Measurements from ENCODE around the gene RIPK4.

DNA sequence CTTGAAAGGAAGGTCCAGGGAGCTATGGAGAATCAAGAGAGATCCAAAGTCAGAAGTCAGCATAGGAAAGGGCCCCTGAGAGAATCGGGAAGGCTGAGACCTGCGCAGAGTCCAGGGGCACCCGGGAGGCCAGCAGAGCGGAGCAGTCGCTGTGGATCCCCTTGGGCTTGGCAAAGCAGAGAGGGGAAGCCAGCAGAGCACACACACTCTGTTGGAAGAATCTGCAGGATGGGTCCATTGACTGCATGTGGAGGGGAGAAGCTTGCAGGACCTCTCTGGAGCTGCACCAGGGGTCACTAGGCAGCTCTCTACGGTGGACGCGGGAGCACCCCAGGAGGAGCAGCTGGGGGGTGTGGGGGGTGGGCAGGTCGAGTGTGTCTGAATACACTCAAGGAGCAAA, 6.4 kb downstream of the RIPK4 start:
- no peak for TF ChIP-seq POLR2A (IDR thresholded peaks at IDR 0.05)
- TF ChIP-seq, protein P1, sequence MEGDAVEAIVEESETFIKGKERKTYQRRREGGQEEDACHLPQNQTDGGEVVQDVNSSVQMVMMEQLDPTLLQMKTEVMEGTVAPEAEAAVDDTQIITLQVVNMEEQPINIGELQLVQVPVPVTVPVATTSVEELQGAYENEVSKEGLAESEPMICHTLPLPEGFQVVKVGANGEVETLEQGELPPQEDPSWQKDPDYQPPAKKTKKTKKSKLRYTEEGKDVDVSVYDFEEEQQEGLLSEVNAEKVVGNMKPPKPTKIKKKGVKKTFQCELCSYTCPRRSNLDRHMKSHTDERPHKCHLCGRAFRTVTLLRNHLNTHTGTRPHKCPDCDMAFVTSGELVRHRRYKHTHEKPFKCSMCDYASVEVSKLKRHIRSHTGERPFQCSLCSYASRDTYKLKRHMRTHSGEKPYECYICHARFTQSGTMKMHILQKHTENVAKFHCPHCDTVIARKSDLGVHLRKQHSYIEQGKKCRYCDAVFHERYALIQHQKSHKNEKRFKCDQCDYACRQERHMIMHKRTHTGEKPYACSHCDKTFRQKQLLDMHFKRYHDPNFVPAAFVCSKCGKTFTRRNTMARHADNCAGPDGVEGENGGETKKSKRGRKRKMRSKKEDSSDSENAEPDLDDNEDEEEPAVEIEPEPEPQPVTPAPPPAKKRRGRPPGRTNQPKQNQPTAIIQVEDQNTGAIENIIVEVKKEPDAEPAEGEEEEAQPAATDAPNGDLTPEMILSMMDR (IDR thresholded peaks at IDR 0.05): no peak

All from testis (tissue), 2 donors.